Measurements from ENCODE around the gene UMOD.

DNA sequence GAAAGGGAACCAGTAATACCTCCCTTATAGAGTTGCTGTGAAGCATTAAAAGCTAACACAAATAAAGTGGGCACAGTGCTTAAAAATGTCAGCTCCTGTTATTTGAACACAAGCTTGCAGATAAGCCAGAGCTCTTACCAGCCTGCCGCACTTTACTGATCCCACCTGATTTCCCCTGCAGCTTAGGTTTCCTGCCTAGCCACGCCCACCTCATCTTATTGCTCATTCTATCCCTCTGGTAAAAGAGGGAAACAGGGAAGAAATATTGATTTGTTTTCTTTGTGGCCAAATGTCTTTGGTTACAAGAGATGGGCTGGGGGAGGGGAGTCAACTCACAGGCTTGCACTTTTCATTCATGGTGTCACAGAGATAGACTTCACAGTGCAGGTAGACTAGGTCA lies 15.6 kb downstream of the UMOD start:
- no peak for TF ChIP-seq CTCF (conservative IDR thresholded peaks at IDR 0.05)
- no peak for TF ChIP-seq ZFX (IDR thresholded peaks at IDR 0.05)

Data from C4-2B (cell line).